ENCODE results near the gene DDOST. TPM values are rescaled to one million over a fixed set of nuclear protein-coding genes. Genes with fewer than 3 reads are reported as not detected.

DDOST gene
- total and polyA plus RNA-seq, 10 of the 15 experiments (the other 5 are each of a cell fraction or from before 2014, with no cell fraction given) = 100 to 274 (median 201) TPM

GRCh38 chr1:20706841-20707240 is 45.7 kb upstream of the DDOST start (continued):
- TF ChIP-seq PAX8 (IDR thresholded peaks at IDR 0.05) = no peak
- TF ChIP-seq MAX (IDR thresholded peaks at IDR 0.05; ENCODE audit: low read depth, low read length) = no peak
- no peak for TF ChIP-seq PKNOX1 (IDR thresholded peaks at IDR 0.05)
- TF ChIP-seq NBN (IDR thresholded peaks at IDR 0.05) = no peak
- TF ChIP-seq RAD21 (IDR thresholded peaks at IDR 0.05; ENCODE audit: insufficient read depth, low read depth, low read length) = no peak
- no peak for TF ChIP-seq PRDM15 (CRISPR knock-in tag; IDR thresholded peaks at IDR 0.05)
- TF ChIP-seq BMI1 (IDR thresholded peaks at IDR 0.05; ENCODE audit: borderline replicate concordance) = no peak
- TF ChIP-seq NFXL1 (IDR thresholded peaks at IDR 0.05; ENCODE audit: borderline replicate concordance) = no peak
- TF ChIP-seq RFX5 (IDR thresholded peaks at IDR 0.05; ENCODE audit: low read depth, low read length) = no peak
- no peak for TF ChIP-seq PML (IDR thresholded peaks at IDR 0.05; ENCODE audit: low read length)
- TF ChIP-seq PBX3 (IDR thresholded peaks at IDR 0.05; ENCODE audit: insufficient replicate concordance, low read depth, low read length) = no peak
